Mucosa of descending colon (tissue), 3 donors: ENCODE data around the gene ACOT8. TPM values are rescaled to one million over a fixed set of nuclear protein-coding genes. Genes with fewer than 3 reads are reported as not detected.

ENCODE experiments used
- ATAC-seq: fragments of 200-7000 bp; cut with Tn5 transposase; one replicate; pipeline ENCODE4 v1.9.1; 2020; ENCODE audit warnings: mild to moderate bottlenecking, moderate library complexity
- DNase-seq, 3 donors: peaks; one replicate each; pipeline ENCODE4 v3.0.0-alpha.2; 2020
- H3K36me3 ChIP-seq: fragments of 200-600 bp; one replicate; pipeline ENCODE4 v1.8.0; 2021; ENCODE audit warnings: low read depth, mild to moderate bottlenecking
- H3K4me1 ChIP-seq: fragments of 200-600 bp; one replicate; pipeline ENCODE4 v1.8.0; 2021; ENCODE audit warnings: low read depth, mild to moderate bottlenecking
- H3K4me3 ChIP-seq: fragments of 200-600 bp; one replicate; pipeline ENCODE4 v1.8.0; 2021; ENCODE audit warnings: mild to moderate bottlenecking
- H3K9me3 ChIP-seq: fragments of 200-600 bp; one replicate; pipeline ENCODE4 v1.8.0; 2021; ENCODE audit warnings: mild to moderate bottlenecking
- intact Hi-C, 2 donors: fragments of 100-400 bp; cut with DNase I in 1 of 2; cut with micrococcal nuclease in 1 of 2; formaldehyde crosslinking; loops; one replicate each; pipeline versions ENCODE4 v1.11.0 to v1.11.1; 2022; cut with DNase I, micrococcal nuclease
- total RNA-seq, 3 donors: library from RNA; stranded (reverse); fragmentation: NEBNext Ultra II Directional in 2 of 3; extraction: Animal tissue kit (Norgen Biotek cat#: 25700) in 2 of 3; gene quantifications; one replicate each; pipeline versions ENCODE4 v1.2.1 to v1.2.4, GENCODE V29; 2021 to 2023
- TF ChIP-seq, protein P1 (sequence below): fragments of 200-600 bp; IDR thresholded peaks from one replicate; pipeline ENCODE4 v1.8.0; 2022; ENCODE audit warnings: antibody characterized with exemption, mild to moderate bottlenecking
- donor health status: DM: no; HTN: no; CAD: no; lungs with moderate emphysema.
- donor health status: DM: no; HTN: no; CAD: no.
- donor health status: DM: no; HTN: yes; CAD: no.

The ACOT8 gene
- total RNA-seq, 3 donors from 2014 or later: 31.1 to 61.0 (median 32.9) TPM

DNA sequence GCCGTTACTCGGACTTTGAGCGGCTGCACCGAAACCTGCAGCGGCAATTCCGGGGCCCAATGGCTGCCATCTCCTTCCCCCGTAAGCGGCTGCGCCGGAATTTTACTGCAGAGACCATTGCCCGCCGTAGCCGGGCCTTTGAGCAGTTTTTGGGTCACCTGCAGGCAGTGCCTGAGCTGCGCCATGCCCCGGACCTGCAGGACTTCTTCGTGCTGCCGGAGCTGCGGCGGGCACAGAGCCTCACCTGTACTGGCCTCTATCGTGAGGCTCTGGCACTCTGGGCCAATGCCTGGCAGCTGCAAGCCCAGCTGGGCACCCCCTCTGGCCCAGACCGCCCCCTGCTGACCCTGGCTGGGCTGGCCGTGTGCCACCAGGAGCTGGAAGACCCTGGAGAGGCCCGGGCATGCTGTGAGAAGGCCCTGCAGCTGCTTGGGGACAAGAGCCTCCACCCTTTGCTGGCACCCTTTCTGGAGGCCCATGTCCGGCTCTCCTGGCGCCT is 16.4 kb downstream of the ACOT8 start:
- Histone ChIP-seq H3K4me1 (peaks cover 2% of the 10 kb centered on the region), H3K4me3 (no peak overlapping the region), H3K9me3 (no peaks in the 10 kb centered on the region), H3K36me3 (no peaks in the 10 kb centered on the region)
- peak; percentile 5 for ATAC-seq
- intact Hi-C loops: no loop called here
- TF ChIP-seq, protein P1, sequence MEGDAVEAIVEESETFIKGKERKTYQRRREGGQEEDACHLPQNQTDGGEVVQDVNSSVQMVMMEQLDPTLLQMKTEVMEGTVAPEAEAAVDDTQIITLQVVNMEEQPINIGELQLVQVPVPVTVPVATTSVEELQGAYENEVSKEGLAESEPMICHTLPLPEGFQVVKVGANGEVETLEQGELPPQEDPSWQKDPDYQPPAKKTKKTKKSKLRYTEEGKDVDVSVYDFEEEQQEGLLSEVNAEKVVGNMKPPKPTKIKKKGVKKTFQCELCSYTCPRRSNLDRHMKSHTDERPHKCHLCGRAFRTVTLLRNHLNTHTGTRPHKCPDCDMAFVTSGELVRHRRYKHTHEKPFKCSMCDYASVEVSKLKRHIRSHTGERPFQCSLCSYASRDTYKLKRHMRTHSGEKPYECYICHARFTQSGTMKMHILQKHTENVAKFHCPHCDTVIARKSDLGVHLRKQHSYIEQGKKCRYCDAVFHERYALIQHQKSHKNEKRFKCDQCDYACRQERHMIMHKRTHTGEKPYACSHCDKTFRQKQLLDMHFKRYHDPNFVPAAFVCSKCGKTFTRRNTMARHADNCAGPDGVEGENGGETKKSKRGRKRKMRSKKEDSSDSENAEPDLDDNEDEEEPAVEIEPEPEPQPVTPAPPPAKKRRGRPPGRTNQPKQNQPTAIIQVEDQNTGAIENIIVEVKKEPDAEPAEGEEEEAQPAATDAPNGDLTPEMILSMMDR: no peak
- DNase-seq: no peak

DNA sequence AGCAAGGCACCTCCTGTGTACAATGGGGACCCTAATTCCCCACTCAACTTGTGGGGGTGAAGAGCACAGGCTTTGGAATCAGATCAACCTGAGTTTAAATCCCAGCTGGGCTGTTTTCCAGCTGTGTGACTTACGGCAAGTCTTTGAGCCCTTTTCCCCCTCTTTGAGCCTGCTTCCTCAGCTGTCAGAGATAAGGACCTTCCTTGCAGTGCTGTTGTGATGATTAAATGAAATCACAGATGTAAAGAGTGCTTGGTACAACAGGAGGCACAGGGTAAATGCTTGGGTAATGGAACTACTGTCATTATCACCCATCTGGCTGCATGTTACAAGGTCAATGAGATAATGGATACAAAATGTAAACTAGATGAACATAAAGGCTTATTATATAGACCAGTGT is 20.4 kb downstream of the ACOT8 start:
- Histone ChIP-seq H3K4me3 (no peak overlapping the region), H3K36me3 (no peaks in the 10 kb centered on the region), H3K4me1 (peaks cover 15% of the 10 kb centered on the region), H3K9me3 (no peaks in the 10 kb centered on the region)
- ATAC-seq (no peak), DNase-seq (no peak)
- intact Hi-C loops: no loop called here
- TF ChIP-seq, protein P1: no peak

DNA sequence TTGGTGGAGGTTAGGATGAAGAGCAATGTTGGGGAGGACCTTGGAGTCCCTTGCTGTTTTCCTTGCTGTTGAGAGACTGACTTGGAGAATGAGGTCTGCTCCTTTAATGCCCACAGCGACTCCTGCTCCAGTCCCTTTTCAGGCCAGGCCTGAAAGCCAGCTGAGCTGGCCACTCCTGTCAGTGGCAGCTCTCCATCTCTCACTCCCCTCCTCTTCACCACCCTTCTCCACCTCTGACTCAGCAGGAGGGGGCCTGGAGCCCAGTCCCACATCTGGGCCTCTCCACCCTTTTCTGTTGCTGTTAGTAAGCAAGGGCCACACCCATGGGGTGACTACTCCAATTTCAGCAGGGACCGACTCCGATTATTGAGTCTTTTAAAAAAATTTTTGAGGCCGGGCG is 21.4 kb downstream of the ACOT8 start:
- Histone ChIP-seq H3K36me3 (no peaks in the 10 kb centered on the region), H3K4me3 (no peak overlapping the region), H3K4me1 (peaks cover 15% of the 10 kb centered on the region), H3K9me3 (no peaks in the 10 kb centered on the region)
- peak in 2 of 3 donors; percentile 20 to 63 for DNase-seq
- TF ChIP-seq, protein P1: no peak
- ATAC-seq: no peak
- intact Hi-C loops: no loop called here

DNA sequence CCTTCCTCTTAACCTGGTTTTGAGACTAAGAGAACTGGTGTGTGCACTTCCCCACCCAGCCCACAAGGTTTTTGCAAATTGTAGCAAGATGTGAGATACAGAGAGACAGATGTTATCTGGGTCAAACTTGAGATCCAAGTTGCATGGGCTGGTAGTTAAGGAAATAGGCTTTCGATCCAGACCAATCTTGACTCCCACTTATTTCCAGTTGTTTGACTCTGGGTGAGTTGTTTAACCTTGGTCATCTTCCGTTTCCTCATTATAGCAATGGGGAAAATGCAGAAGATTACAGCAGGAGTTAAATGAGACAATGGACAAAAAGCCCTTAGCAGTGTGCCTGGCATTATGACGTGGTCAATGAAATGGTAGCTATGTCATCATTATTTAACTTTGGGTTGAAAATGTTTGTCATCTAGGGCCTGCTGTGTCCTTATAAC is 21.8 kb downstream of the ACOT8 start:
- Histone ChIP-seq H3K36me3 (no peaks in the 10 kb centered on the region), H3K4me3 (no peak overlapping the region), H3K9me3 (no peaks in the 10 kb centered on the region), H3K4me1 (peaks cover 15% of the 10 kb centered on the region)
- ATAC-seq: no peak
- no peak for DNase-seq
- intact Hi-C loops: no loop called here
- TF ChIP-seq, protein P1: no peak

DNA sequence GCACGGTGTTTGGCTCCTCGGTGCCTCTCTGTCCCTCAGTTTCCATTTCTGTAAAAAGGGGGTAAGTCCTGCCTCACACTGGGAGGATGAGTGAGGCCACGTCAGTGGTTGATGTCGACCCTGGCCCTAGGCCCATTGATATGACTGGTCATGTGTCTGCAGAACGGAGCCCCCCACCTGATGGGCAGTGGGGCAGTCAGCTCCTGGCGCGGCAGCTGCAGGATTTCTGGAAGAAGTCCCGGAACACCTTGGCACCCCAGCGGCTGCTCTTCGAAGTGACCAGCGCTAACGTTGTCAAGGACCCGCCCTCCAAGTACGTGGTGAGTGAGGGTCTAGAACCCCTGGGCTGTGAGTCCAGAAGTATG is 22.4 kb downstream of the ACOT8 start:
- Histone ChIP-seq H3K4me3 (no peak overlapping the region), H3K36me3 (no peaks in the 10 kb centered on the region), H3K4me1 (peaks cover 15% of the 10 kb centered on the region), H3K9me3 (no peaks in the 10 kb centered on the region)
- DNase-seq (peak in 2 of 3 donors; percentile 19 to 59), ATAC-seq (no peak)
- intact Hi-C loops: no loop called here
- TF ChIP-seq, protein P1: no peak
